ENCODE results near the gene CYBA. TPM values are rescaled to one million over a fixed set of nuclear protein-coding genes. Genes with fewer than 3 reads are reported as not detected.

The CYBA gene
- total and polyA plus RNA-seq, 9 of the 15 experiments (the other 6 are each of a cell fraction or from before 2014, with no cell fraction given) = 0.34 to 683 (median 93.0) TPM

GRCh38 chr16:88649924-88650748, 717 bp downstream of the CYBA start (continued):
- TF ChIP-seq EWSR1 (IDR thresholded peaks at IDR 0.05; ENCODE audit: borderline replicate concordance, low read depth, partially characterized antibody) (no peak), ZSCAN32 (CRISPR knock-in tag; IDR thresholded peaks at IDR 0.05) (no peak), NR2C1 (IDR thresholded peaks at IDR 0.05) (no peak), NR2C1 (tag; IDR thresholded peaks at IDR 0.05) (no peak), RBM17 (IDR thresholded peaks at IDR 0.05; ENCODE audit: borderline replicate concordance, low read depth, low read length) (no peak), EZH2 (IDR thresholded peaks at IDR 0.05; ENCODE audit: borderline replicate concordance, low read depth, low read length) (no peak), RB1 (IDR thresholded peaks at IDR 0.05; ENCODE audit: low read depth) (0 out of 2 replicates have a peak, but pooled peaks have one; percentile 12), ZNF224 (CRISPR knock-in tag; IDR thresholded peaks at IDR 0.05) (no peak), FOXA3 (CRISPR knock-in tag; conservative IDR thresholded peaks at IDR 0.05 in 1 of 2, IDR thresholded peaks at IDR 0.05 in 1 of 2) (no peak), SIN3B (IDR thresholded peaks at IDR 0.05; ENCODE audit: low read depth) (no peak), ILK (tag; IDR thresholded peaks at IDR 0.05; ENCODE audit: borderline replicate concordance, low read depth) (no peak), RBFOX2 (IDR thresholded peaks at IDR 0.05; ENCODE audit: low read depth, low read length) (peak; percentile 50; the same call in 1 of the 2 replicates), MXI1 (IDR thresholded peaks at IDR 0.05; ENCODE audit: low read depth, low read length) (no peak), ZNF655 (CRISPR knock-in tag; IDR thresholded peaks at IDR 0.05) (no peak), SMAD4 (CRISPR knock-in tag; conservative IDR thresholded peaks at IDR 0.05) (0 out of 2 replicates have a peak, but pooled peaks have one; percentile 29), FIP1L1 (IDR thresholded peaks at IDR 0.05; ENCODE audit: low read depth, low read length, poor library complexity, severe bottlenecking) (peak; percentile 16), HMBOX1 (IDR thresholded peaks at IDR 0.05) (no peak), CREM (IDR thresholded peaks at IDR 0.05; ENCODE audit: low read depth) (no peak), NFXL1 (CRISPR knock-in tag; IDR thresholded peaks at IDR 0.05) (no peak), SMARCA4 (IDR thresholded peaks at IDR 0.05) (no peak), TAF15 (IDR thresholded peaks at IDR 0.05; ENCODE audit: low read depth, low read length) (no peak)
- TF ChIP-seq, protein P1, sequence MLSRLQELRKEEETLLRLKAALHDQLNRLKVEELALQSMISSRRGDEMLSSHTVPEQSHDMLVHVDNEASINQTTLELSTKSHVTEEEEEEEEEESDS (CRISPR knock-in tag; IDR thresholded peaks at IDR 0.05) = no peak
- TF ChIP-seq, protein P2, sequence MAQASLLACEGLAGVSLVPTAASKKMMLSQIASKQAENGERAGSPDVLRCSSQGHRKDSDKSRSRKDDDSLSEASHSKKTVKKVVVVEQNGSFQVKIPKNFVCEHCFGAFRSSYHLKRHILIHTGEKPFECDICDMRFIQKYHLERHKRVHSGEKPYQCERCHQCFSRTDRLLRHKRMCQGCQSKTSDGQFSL (CRISPR knock-in tag; IDR thresholded peaks at IDR 0.05) = no peak
- TF ChIP-seq, protein P2 (tag; IDR thresholded peaks at IDR 0.05) = no peak
